ENCODE results near the gene CTXND1.

GRCh38 chr15:80201256-80202015 is 50.6 kb downstream of the CTXND1 start:
- no peak for TF ChIP-seq ZNF76 (tag by site-specific recombination; IDR thresholded peaks at IDR 0.05; ENCODE audit: borderline replicate concordance, low read depth)
- TF ChIP-seq, protein P1, sequence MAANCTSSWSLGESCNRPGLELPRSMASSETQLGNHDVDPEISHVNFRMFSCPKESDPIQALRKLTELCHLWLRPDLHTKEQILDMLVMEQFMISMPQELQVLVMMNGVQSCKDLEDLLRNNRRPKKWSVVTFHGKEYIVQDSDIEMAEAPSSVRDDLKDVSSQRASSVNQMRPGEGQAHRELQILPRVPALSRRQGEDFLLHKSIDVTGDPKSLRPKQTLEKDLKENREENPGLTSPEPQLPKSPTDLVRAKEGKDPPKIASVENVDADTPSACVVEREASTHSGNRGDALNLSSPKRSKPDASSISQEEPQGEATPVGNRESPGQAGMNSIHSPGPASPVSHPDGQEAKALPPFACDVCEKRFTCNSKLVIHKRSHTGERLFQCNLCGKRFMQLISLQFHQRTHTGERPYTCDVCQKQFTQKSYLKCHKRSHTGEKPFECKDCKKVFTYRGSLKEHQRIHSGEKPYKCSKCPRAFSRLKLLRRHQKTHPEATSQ (tag by site-specific recombination; IDR thresholded peaks at IDR 0.05): no peak
- no peak for TF ChIP-seq BCL6B (tag by site-specific recombination; IDR thresholded peaks at IDR 0.05)
- TF ChIP-seq, protein P2, sequence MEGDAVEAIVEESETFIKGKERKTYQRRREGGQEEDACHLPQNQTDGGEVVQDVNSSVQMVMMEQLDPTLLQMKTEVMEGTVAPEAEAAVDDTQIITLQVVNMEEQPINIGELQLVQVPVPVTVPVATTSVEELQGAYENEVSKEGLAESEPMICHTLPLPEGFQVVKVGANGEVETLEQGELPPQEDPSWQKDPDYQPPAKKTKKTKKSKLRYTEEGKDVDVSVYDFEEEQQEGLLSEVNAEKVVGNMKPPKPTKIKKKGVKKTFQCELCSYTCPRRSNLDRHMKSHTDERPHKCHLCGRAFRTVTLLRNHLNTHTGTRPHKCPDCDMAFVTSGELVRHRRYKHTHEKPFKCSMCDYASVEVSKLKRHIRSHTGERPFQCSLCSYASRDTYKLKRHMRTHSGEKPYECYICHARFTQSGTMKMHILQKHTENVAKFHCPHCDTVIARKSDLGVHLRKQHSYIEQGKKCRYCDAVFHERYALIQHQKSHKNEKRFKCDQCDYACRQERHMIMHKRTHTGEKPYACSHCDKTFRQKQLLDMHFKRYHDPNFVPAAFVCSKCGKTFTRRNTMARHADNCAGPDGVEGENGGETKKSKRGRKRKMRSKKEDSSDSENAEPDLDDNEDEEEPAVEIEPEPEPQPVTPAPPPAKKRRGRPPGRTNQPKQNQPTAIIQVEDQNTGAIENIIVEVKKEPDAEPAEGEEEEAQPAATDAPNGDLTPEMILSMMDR (tag by site-specific recombination; IDR thresholded peaks at IDR 0.05): no peak
- no peak for TF ChIP-seq ZBTB44 (tag by site-specific recombination; IDR thresholded peaks at IDR 0.05)
- no peak for TF ChIP-seq ZNF19 (tag by site-specific recombination; IDR thresholded peaks at IDR 0.05; ENCODE audit: low read depth)

All from HEK293 (cell line).